SH-SY5Y (cell line): Measurements from ENCODE around the gene ITIH1.

Experiments used
- GATA2 ChIP-seq: IDR thresholded peaks from 2 replicates; pipeline ENCODE4 v1.6.1; 2011; ENCODE audit warnings: mild to moderate bottlenecking, low read depth, low read length
- GATA3 ChIP-seq: IDR thresholded peaks from 2 replicates; pipeline ENCODE4 v1.6.1; 2011; ENCODE audit warnings: low read depth, mild to moderate bottlenecking, low read length, moderate library complexity

GRCh38 chr3:52791928-52792327, 14.5 kb downstream of the ITIH1 start:
- TF ChIP-seq GATA2 (no peak), GATA3 (no peak)
